ENCODE results near the gene CACNG5.

The CACNG5 gene

DNA sequence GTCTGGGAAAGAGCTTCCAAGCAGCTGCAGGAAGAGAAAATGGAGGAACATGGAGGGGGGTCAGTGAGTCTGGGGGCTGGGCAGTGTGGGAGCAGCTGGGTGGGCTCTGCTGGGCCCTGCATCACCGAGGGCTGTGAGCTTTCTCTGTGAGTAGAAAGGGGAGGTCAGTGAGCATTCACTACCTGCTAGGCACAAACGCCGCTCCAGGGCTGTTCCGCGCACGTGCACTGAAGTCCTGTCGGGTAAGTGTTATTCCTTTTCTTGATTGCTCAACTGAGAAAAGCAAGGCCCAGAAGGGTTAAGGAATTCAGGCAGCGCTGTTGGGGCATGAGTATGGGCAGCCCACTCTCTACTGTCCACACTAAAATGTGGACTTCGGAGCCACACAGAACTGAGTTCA, 4.7 kb downstream of the CACNG5 start:
- H3K27me3 ChIP-seq (ENCODE audit: control insufficient read depth, insufficient read depth, low read length): peaks cover 69% of the 10 kb centered on the region
- no peak overlapping the region for H3K4me3 ChIP-seq (ENCODE audit: low read length)
- H3K4me2 ChIP-seq (ENCODE audit: low read length): no peak overlapping the region
- H3K9me3 ChIP-seq (replicated peaks; ENCODE audit: low read length): no peaks in the 10 kb centered on the region
- H3K4me1 ChIP-seq (ENCODE audit: control insufficient read depth, insufficient read depth, low read length): no peaks in the 10 kb centered on the region
- H3K36me3 ChIP-seq (ENCODE audit: insufficient read depth, low read length): no peaks in the 10 kb centered on the region
- no peak overlapping the region for H3K9ac ChIP-seq (ENCODE audit: low read depth, low read length)

DNA sequence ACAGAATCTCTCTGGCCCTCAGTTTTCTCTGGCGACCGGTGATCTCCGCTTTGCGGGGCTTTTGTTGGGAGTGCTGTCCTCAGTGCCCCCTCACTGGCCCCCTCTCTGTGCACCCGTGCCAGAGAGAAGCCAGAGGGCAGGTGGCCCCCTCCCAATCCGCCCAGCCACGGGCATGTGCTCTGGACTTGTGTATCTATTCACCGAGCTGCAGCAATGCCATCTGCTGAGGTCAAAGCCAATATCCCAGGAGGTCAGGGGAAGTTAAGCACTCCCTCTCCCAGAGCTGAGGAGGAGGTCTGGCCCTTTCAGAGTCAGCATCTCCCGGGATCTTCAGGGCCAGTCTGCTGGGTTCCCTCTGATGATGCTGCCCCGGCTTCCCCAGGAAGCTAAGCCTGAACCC, 5.1 kb downstream of the CACNG5 start:
- H3K27me3 ChIP-seq (ENCODE audit: control insufficient read depth, insufficient read depth, low read length): peaks cover 67% of the 10 kb centered on the region
- H3K9me3 ChIP-seq (replicated peaks; ENCODE audit: low read length): no peaks in the 10 kb centered on the region
- H3K4me2 ChIP-seq (ENCODE audit: low read length): no peak overlapping the region

DNA sequence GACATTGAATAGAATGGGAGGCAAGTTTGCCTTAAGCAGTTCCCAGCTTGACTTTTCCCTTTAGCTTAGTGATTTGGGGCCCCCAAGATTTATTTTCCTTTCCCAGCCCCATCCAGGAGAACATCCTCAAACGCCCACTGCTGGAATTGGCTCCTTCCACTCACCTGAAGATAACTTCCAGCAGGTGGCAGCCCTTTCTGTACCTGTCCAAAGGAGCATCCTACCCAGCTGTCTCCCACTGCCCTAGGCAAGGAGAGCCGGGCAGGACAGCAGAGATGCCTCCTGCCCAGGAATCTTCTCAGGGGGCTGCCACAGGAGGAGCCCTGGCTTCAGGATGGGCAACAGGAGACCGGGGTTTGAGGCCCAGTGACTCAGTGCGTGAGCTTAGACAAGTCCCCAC, 6.4 kb downstream of the CACNG5 start:
- Histone ChIP-seq H3K27me3 (ENCODE audit: control insufficient read depth, insufficient read depth, low read length) (peaks cover 54% of the 10 kb centered on the region), H3K4me2 (ENCODE audit: low read length) (no peak overlapping the region), H3K36me3 (ENCODE audit: insufficient read depth, low read length) (no peaks in the 10 kb centered on the region), H3K4me1 (ENCODE audit: control insufficient read depth, insufficient read depth, low read length) (no peaks in the 10 kb centered on the region), H3K9ac (ENCODE audit: low read depth, low read length) (no peak overlapping the region), H3K4me3 (ENCODE audit: low read length) (no peak overlapping the region), H3K9me3 (replicated peaks; ENCODE audit: low read length) (no peaks in the 10 kb centered on the region)

More for the DNA sequence above, 5.1 kb downstream of the CACNG5 start:
- no peak overlapping the region for H3K9ac ChIP-seq (ENCODE audit: low read depth, low read length)
- H3K36me3 ChIP-seq (ENCODE audit: insufficient read depth, low read length): no peaks in the 10 kb centered on the region
- H3K4me1 ChIP-seq (ENCODE audit: control insufficient read depth, insufficient read depth, low read length): no peaks in the 10 kb centered on the region
- no peak overlapping the region for H3K4me3 ChIP-seq (ENCODE audit: low read length)

DNA sequence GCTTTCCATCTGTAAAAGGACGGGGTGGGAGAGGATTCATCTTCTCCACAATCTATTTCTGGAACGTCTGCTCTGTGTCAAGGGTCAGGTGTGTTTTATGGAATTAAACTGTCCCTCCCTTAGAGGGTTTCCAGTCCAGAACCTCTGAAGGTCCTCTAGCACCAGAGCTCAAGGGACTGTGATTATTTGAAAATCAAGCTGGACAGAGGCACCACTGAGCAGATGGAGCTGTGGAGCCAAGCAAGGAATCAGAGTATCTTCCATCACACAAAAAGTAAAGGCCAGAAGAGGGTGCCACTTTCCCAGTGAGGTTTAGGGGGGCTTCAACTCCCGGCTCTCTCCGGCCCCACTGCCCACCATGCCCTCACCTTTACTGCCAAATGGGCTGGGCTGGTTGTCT, 6.8 kb downstream of the CACNG5 start:
- Histone ChIP-seq H3K36me3 (ENCODE audit: insufficient read depth, low read length) (no peaks in the 10 kb centered on the region), H3K4me2 (ENCODE audit: low read length) (no peak overlapping the region), H3K4me1 (ENCODE audit: control insufficient read depth, insufficient read depth, low read length) (no peaks in the 10 kb centered on the region), H3K27me3 (ENCODE audit: control insufficient read depth, insufficient read depth, low read length) (peaks cover 51% of the 10 kb centered on the region), H3K9ac (ENCODE audit: low read depth, low read length) (no peak overlapping the region), H3K4me3 (ENCODE audit: low read length) (no peak overlapping the region), H3K9me3 (replicated peaks; ENCODE audit: low read length) (no peaks in the 10 kb centered on the region)

DNA sequence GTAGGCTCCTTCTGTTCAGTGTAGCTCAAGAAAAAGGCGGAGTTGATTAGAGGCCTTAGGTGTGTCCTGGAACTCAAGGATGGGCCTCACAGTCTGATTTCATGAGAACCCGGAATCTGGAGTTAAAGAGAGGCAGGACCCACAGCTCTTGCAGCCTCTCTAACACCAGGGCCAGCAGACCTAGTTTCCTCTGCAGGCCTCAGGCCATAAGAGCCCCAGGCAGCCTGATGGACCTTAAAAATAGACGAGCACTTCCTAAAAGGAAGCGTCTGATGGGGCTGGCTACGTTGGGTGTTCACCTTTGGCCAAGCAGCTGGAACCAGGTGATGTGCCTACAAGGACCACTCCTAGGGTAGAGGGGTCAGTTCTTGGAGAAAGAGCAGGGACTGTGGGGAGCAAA, 7.6 kb downstream of the CACNG5 start:
- H3K4me3 ChIP-seq (ENCODE audit: low read length): no peak overlapping the region
- H3K4me1 ChIP-seq (ENCODE audit: control insufficient read depth, insufficient read depth, low read length): no peaks in the 10 kb centered on the region
- no peaks in the 10 kb centered on the region for H3K9me3 ChIP-seq (replicated peaks; ENCODE audit: low read length)
- H3K36me3 ChIP-seq (ENCODE audit: insufficient read depth, low read length): no peaks in the 10 kb centered on the region
- no peak overlapping the region for H3K4me2 ChIP-seq (ENCODE audit: low read length)
- H3K27me3 ChIP-seq (ENCODE audit: control insufficient read depth, insufficient read depth, low read length): peaks cover 46% of the 10 kb centered on the region
- no peak overlapping the region for H3K9ac ChIP-seq (ENCODE audit: low read depth, low read length)

DNA sequence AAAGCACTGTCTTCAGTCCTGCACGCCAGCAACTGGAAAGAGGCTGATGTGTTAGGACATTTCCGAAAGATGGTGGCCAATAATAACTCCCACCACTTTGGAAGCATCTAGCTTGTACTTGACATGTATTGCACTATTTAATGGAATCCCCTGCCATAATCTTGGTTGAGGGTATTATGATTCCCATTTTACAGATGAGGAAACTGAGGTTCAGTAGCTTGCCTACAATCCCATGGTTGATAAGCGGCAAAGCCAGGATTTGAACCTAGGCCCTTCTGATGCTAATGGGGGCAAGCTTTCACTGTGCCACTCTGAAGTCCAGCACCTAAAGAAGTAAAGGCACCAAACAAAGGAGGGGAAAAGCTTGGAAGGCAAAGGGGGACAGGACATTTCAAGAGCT, 8.0 kb downstream of the CACNG5 start:
- Histone ChIP-seq H3K9ac (ENCODE audit: low read depth, low read length) (no peak overlapping the region), H3K36me3 (ENCODE audit: insufficient read depth, low read length) (no peaks in the 10 kb centered on the region), H3K9me3 (replicated peaks; ENCODE audit: low read length) (no peaks in the 10 kb centered on the region)

DNA sequence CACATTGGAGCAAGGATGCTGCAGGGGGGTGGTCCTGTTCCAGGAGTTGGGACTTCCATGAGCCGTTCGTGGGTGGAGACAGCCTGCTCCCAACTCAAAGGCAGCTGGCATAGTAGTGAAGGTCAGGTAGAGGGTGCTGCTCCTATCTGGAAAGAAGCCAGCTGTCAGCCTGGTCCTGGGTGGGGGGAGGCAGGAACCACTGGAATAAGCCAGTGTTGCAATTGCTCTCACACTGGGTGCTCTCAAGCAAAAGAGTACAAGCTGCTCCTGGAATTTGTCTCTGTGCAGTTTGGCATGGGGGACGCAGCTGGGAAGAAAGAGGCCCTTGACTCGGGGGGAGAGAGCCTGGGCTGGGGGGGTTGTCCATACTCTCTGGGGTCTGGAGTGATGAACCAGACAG, 8.7 kb downstream of the CACNG5 start:
- no peak overlapping the region for H3K4me3 ChIP-seq (ENCODE audit: low read length)
- H3K36me3 ChIP-seq (ENCODE audit: insufficient read depth, low read length): no peaks in the 10 kb centered on the region
- peaks cover 37% of the 10 kb centered on the region for H3K27me3 ChIP-seq (ENCODE audit: control insufficient read depth, insufficient read depth, low read length)
- H3K9ac ChIP-seq (ENCODE audit: low read depth, low read length): no peak overlapping the region
- no peak overlapping the region for H3K4me2 ChIP-seq (ENCODE audit: low read length)
- H3K4me1 ChIP-seq (ENCODE audit: control insufficient read depth, insufficient read depth, low read length): no peaks in the 10 kb centered on the region
- no peaks in the 10 kb centered on the region for H3K9me3 ChIP-seq (replicated peaks; ENCODE audit: low read length)

More for the DNA sequence above, 8.0 kb downstream of the CACNG5 start:
- peaks cover 41% of the 10 kb centered on the region for H3K27me3 ChIP-seq (ENCODE audit: control insufficient read depth, insufficient read depth, low read length)
- no peaks in the 10 kb centered on the region for H3K4me1 ChIP-seq (ENCODE audit: control insufficient read depth, insufficient read depth, low read length)
- H3K4me3 ChIP-seq (ENCODE audit: low read length): no peak overlapping the region
- no peak overlapping the region for H3K4me2 ChIP-seq (ENCODE audit: low read length)

DNA sequence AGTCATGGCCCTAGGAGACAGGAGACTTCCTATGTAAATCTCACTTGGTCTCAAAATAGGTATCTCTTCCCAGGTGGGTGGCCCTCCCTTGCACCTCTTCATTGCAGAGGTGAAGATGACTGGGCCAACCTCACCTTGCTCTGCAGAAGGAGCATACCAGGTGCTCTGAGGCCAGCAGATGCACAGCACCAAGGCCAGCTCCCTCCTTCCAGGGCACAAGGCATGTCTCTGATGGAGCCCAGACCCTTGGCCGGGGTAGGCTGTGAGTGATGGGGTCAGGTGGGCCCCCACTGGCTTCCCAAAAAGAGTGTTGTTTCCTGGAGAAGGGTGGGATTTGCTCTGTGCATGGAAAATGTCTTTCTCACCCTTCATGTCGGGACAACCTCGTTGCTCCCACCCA, 12.8 kb downstream of the CACNG5 start:
- Histone ChIP-seq H3K4me2 (ENCODE audit: low read length) (no peak overlapping the region), H3K4me1 (ENCODE audit: control insufficient read depth, insufficient read depth, low read length) (no peaks in the 10 kb centered on the region), H3K9me3 (replicated peaks; ENCODE audit: low read length) (no peaks in the 10 kb centered on the region), H3K9ac (ENCODE audit: low read depth, low read length) (no peak overlapping the region), H3K4me3 (ENCODE audit: low read length) (no peak overlapping the region), H3K27me3 (ENCODE audit: control insufficient read depth, insufficient read depth, low read length) (peaks cover 37% of the 10 kb centered on the region), H3K36me3 (ENCODE audit: insufficient read depth, low read length) (no peaks in the 10 kb centered on the region)

DNA sequence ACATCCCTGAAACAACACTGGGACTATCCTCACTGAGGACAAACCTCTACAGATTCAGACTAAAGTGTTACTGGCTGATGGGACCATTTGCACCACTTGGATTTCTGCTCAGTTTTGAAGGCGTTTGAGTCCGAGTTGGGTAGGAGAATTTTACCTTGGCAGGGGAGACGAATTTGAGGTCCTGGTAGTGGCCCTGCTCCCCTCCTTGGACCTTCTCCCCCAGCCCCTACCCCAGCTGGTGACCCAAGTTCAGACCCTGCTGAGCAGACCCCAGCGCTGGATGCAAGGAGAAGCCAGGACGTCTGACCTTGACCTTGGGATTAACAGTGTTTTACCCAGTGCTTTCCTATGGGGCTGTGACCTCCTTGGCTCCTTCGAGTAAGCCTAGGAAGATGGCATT, 13.6 kb downstream of the CACNG5 start:
- H3K4me1 ChIP-seq (ENCODE audit: control insufficient read depth, insufficient read depth, low read length): no peaks in the 10 kb centered on the region

DNA sequence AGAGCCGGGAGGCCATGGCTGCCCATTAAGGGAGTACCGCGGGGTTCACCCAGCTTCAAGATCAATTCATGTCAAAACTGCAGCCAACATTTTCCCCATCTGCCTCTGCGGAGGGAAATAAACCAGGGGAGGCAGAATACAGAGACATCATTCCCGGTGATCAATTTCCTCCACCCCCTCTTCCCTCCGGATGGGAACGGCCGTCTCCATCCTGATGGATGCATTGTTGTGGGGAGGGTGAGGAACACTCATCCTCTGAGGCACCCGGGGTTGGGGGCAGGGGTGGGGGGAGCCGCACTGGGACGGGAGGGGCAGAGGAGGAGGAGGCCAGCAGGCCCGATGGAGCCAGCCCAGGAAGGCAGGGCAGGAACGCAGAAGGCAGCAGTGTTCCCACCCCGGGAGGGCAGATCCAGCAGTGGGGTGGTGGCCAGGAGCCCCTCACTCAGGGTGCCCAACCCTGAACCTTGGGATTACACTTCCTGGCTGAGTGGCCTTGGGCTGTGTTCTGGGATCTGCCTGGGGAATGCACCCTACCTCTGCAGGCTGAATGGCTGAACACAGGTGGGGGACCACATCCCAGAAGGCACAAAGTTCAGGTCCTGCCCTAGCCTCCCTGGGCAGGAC, 14.2 kb downstream of the CACNG5 start:
- H3K4me2 ChIP-seq (ENCODE audit: low read length): no peak overlapping the region
- H3K9me3 ChIP-seq (replicated peaks; ENCODE audit: low read length): no peaks in the 10 kb centered on the region
- H3K9ac ChIP-seq (ENCODE audit: low read depth, low read length): no peak overlapping the region
- no peak overlapping the region for H3K4me3 ChIP-seq (ENCODE audit: low read length)
- no peaks in the 10 kb centered on the region for H3K36me3 ChIP-seq (ENCODE audit: insufficient read depth, low read length)
- H3K4me1 ChIP-seq (ENCODE audit: control insufficient read depth, insufficient read depth, low read length): no peaks in the 10 kb centered on the region
- peaks cover 34% of the 10 kb centered on the region for H3K27me3 ChIP-seq (ENCODE audit: control insufficient read depth, insufficient read depth, low read length)

More for the DNA sequence above, 13.6 kb downstream of the CACNG5 start:
- Histone ChIP-seq H3K36me3 (ENCODE audit: insufficient read depth, low read length) (no peaks in the 10 kb centered on the region), H3K9me3 (replicated peaks; ENCODE audit: low read length) (no peaks in the 10 kb centered on the region), H3K9ac (ENCODE audit: low read depth, low read length) (no peak overlapping the region), H3K27me3 (ENCODE audit: control insufficient read depth, insufficient read depth, low read length) (peaks cover 38% of the 10 kb centered on the region), H3K4me2 (ENCODE audit: low read length) (no peak overlapping the region), H3K4me3 (ENCODE audit: low read length) (no peak overlapping the region)

DNA sequence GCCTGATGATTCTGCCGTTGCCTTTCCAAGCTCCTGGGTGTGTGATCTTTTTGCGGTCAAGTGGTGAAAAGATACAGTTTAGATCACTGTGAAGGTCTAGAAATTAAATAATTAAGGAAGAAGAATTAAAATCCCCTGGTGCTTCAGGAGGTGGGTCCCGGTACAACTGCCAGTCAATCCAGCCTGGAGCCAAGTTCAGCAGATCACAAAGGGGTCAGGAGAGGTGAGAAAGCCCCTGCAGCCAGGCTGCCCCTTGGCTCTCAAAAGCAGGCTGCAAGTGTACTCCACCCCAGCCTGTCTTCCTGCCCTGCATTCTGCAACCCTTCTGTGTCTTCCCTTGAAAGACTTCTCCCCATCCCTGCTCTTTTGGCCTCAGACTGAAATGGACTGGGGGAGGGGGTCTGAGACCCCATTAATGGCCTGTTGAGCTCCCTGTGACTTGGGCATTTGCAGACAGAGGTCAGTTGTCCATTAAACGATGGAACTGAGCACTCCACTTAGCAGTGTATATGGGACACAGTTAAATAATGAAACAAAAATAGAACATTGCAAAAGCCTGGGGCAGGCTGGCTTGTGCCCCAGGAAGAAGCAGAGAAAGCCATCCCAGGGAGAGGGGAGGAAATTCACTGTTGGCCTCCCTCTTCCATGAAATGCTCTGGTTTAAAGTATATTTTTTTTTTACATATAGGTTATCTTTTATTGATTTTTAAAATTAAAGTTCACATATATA, 15.1 kb downstream of the CACNG5 start:
- no peaks in the 10 kb centered on the region for H3K9me3 ChIP-seq (replicated peaks; ENCODE audit: low read length)

DNA sequence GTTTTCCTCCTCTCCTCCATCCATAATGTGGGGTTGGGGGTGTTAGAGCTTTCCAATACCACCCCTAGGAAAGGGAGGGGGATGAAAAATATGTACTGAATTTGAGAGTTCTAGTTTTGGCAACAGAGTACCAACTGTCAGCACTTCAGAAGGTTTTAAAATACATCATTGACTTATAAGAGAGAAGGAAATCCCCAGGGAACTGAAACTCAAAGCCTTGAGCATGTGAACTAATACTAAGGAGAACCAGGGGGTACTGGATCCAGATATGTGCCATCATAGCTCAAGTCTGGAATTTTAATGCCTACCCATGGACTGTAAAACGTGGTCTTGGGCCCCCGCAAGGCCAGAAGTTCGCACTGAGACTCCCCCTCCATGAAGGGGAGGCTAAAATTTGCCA, 15.8 kb downstream of the CACNG5 start:
- Histone ChIP-seq H3K27me3 (ENCODE audit: control insufficient read depth, insufficient read depth, low read length) (peaks cover 32% of the 10 kb centered on the region), H3K9me3 (replicated peaks; ENCODE audit: low read length) (no peaks in the 10 kb centered on the region), H3K9ac (ENCODE audit: low read depth, low read length) (no peak overlapping the region), H3K4me3 (ENCODE audit: low read length) (no peak overlapping the region), H3K36me3 (ENCODE audit: insufficient read depth, low read length) (no peaks in the 10 kb centered on the region), H3K4me2 (ENCODE audit: low read length) (no peak overlapping the region), H3K4me1 (ENCODE audit: control insufficient read depth, insufficient read depth, low read length) (no peaks in the 10 kb centered on the region)

More for the DNA sequence above, 15.1 kb downstream of the CACNG5 start:
- Histone ChIP-seq H3K9ac (ENCODE audit: low read depth, low read length) (no peak overlapping the region), H3K4me1 (ENCODE audit: control insufficient read depth, insufficient read depth, low read length) (no peaks in the 10 kb centered on the region), H3K4me3 (ENCODE audit: low read length) (no peak overlapping the region), H3K27me3 (ENCODE audit: control insufficient read depth, insufficient read depth, low read length) (peaks cover 32% of the 10 kb centered on the region), H3K4me2 (ENCODE audit: low read length) (no peak overlapping the region), H3K36me3 (ENCODE audit: insufficient read depth, low read length) (no peaks in the 10 kb centered on the region)

Data from skeletal muscle satellite cell (primary cell).